Thoracic aorta (tissue), 2 donors: Measurements from ENCODE around the gene SLC2A5. TPM values are rescaled to one million over a fixed set of nuclear protein-coding genes. Genes with fewer than 3 reads are reported as not detected.

Experiments
- ATAC-seq: fragments of 150-250 bp; one replicate; pipeline ENCODE4 v1.8.0; 2017; ENCODE audit warnings: low read depth; ENCODE audit not compliant: insufficient number of reproducible peaks, low FRiP score
- DNase-seq: peaks from one replicate; pipeline ENCODE4 v3.0.0-alpha.2; 2020; ENCODE audit warnings: low spot score
- H3K27ac ChIP-seq, 2 donors: fragments of 200-600 bp; sonication (generic); 1 replicate in 1 of 2; 2 replicates in 1 of 2; pipeline ENCODE4 v1.5.1; 2016; ENCODE audit warnings: mild to moderate bottlenecking in 2 of 2, moderate library complexity in 2 of 2
- H3K27me3 ChIP-seq: fragments of 200-600 bp; sonication (generic); replicated peaks from 2 replicates; pipeline ENCODE4 v1.6.0; 2016; ENCODE audit warnings: mild to moderate bottlenecking; ENCODE audit not compliant: insufficient read depth
- H3K36me3 ChIP-seq: fragments of 200-600 bp; sonication (generic); one replicate; pipeline ENCODE4 v1.5.1; 2016
- H3K4me1 ChIP-seq, 2 donors: fragments of 200-600 bp; sonication (generic); 1 replicate in 1 of 2; 2 replicates in 1 of 2; pipeline versions ENCODE4 v1.5.1 to v1.6.0; 2016; ENCODE audit warnings: low read depth in 2 of 2, mild to moderate bottlenecking in 1 of 2; ENCODE audit not compliant: control insufficient read depth in 1 of 2
- H3K4me3 ChIP-seq: fragments of 200-600 bp; sonication (generic); 2 replicates; pipeline ENCODE4 v1.5.1; 2016; ENCODE audit warnings: mild to moderate bottlenecking
- H3K9me3 ChIP-seq: fragments of 200-600 bp; sonication (generic); 2 replicates; pipeline ENCODE4 v1.5.1; 2016
- CTCF ChIP-seq: fragments of 200-600 bp; sonication (generic); IDR thresholded peaks from one replicate; pipeline ENCODE4 v1.5.1; 2019; ENCODE audit warnings: antibody characterized with exemption
- total RNA-seq, 2 donors: library from RNA; depleted of rRNA; stranded (reverse); fragments of >200 nt; gene quantifications; one replicate each; pipeline versions ENCODE4 v1.1.0 to v1.2.3, GENCODE V29; 2016

Gene SLC2A5
- total RNA-seq, 2 donors from 2014 or later, result 3.9 to 14.7 TPM

DNA sequence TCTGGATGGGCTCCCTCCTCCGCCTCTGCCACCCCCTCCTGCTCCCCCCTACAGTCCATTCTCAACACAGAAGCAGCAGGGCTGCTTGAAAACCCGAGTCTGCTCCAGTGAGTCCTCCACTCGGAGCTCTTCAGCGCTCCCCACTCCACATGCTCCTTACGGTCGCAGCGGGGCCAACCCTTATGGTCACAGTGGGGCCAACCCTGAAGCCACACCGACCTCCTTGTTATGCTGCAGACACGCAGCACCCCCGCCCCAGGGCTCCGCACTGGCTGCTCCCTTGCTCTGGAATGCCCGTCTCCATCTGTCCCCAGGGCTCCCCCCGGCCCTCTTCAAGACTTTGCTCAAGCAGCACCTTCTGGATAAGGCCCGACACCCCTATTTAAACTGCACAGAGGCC, 36.9 kb upstream of the SLC2A5 start:
- H3K4me1 ChIP-seq, result no peaks in the 10 kb centered on the region
- no peak overlapping the region for H3K4me3 ChIP-seq
- ATAC-seq, result no peak
- DNase-seq, result no peak
- H3K27me3 ChIP-seq, result no peaks in the 10 kb centered on the region
- H3K9me3 ChIP-seq, result no peaks in the 10 kb centered on the region
- no peak for TF ChIP-seq CTCF
- peaks cover 11% of the 10 kb centered on the region for H3K36me3 ChIP-seq
- no peak overlapping the region for H3K27ac ChIP-seq

GRCh38 chr1:9105336-9105867, 36.0 kb upstream of the SLC2A5 start:
- TF ChIP-seq CTCF, result no peak
- Histone ChIP-seq H3K9me3 (no peaks in the 10 kb centered on the region), H3K4me3 (no peak overlapping the region), H3K36me3 (peaks cover 11% of the 10 kb centered on the region), H3K27ac (no peak overlapping the region), H3K27me3 (no peaks in the 10 kb centered on the region), H3K4me1 (no peaks in the 10 kb centered on the region)
- ATAC-seq, result no peak
- no peak for DNase-seq

GRCh38 chr1:9101510-9102146, 32.2 kb upstream of the SLC2A5 start:
- no peak overlapping the region for H3K4me3 ChIP-seq
- H3K36me3 ChIP-seq, result no peaks in the 10 kb centered on the region
- no peak overlapping the region for H3K27ac ChIP-seq
- H3K9me3 ChIP-seq, result no peaks in the 10 kb centered on the region
- peak; percentile 40 for TF ChIP-seq CTCF
- no peaks in the 10 kb centered on the region for H3K4me1 ChIP-seq
- DNase-seq (no peak), ATAC-seq (no peak)
- H3K27me3 ChIP-seq, result no peaks in the 10 kb centered on the region

DNA sequence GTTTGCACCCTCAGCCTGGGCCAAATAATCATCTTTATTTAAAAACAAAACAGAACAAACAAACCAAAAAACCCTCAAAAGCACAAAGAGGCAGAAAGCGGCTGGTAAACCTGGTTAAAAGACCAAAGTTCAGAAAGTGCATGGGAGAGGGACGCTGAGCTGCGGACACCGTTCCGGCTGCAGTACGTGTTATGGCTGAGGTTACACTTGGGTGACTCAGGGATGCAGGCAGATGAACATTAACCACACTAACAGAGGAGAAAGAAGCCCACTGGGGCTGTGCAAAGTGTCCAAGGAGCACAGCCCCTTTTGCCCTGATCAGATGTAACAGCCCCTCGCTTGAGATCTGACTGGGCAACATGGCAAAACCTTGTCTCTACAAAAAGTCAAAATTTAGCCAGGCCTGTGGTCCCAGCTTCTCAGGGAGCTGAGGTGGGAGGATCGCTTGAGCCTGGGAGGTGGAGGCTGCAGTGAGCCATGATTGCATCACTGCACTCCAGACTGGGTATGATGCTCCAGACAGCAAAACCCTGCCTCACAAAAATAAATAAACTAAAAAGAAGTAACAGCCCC, 31.1 kb upstream of the SLC2A5 start:
- no peaks in the 10 kb centered on the region for H3K4me1 ChIP-seq
- H3K36me3 ChIP-seq, result no peaks in the 10 kb centered on the region
- peaks cover 3% of the 10 kb centered on the region for H3K9me3 ChIP-seq
- no peak for TF ChIP-seq CTCF
- DNase-seq (no peak), ATAC-seq (no peak)
- no peak overlapping the region for H3K4me3 ChIP-seq
- H3K27ac ChIP-seq, result no peak overlapping the region
- H3K27me3 ChIP-seq, result no peaks in the 10 kb centered on the region

GRCh38 chr1:9099555-9099954, 30.1 kb upstream of the SLC2A5 start:
- Histone ChIP-seq H3K36me3 (no peaks in the 10 kb centered on the region), H3K4me1 (no peaks in the 10 kb centered on the region), H3K9me3 (peaks cover 4% of the 10 kb centered on the region), H3K27ac (no peak overlapping the region), H3K4me3 (no peak overlapping the region), H3K27me3 (no peaks in the 10 kb centered on the region)
- DNase-seq, result no peak
- no peak for TF ChIP-seq CTCF
- ATAC-seq, result no peak
